ENCODE data around the gene RASAL3. TPM values are rescaled to one million over a fixed set of nuclear protein-coding genes. Genes with fewer than 3 reads are reported as not detected.

Gene RASAL3
- total RNA-seq, 1 donor from 2014 or later = 0.05 TPM

- H3K27me3 Mint-ChIP-seq (ENCODE audit: low read depth) = peaks cover 6% of the 10 kb centered on the region
- H3K9me3 Mint-ChIP-seq (ENCODE audit: low read depth) = no peaks in the 10 kb centered on the region
- H3K4me3 Mint-ChIP-seq (ENCODE audit: unreplicated experiment) = peak within 1 kb of the TSS; percentile 69
- peaks cover 20% of the 10 kb centered on the region for H3K4me1 Mint-ChIP-seq (ENCODE audit: low read depth)
- no peaks in the 10 kb centered on the region for H3K36me3 Mint-ChIP-seq (ENCODE audit: low read depth)
- TF ChIP-seq CTCF (IDR thresholded peaks at IDR 0.05) = no peak
- H3K27ac Mint-ChIP-seq (ENCODE audit: unreplicated experiment) = peak within 1 kb of the TSS; percentile 78
- DNase-seq (ENCODE audit: low spot score) = no peak
These were observed 14.5 kb downstream of the RASAL3 start, which contains the start of gene WIZ for GRCh38 chr19:15449620-15450527. Gene WIZ, minus strand, starts transcription at chr19:15449956. Its CDS starts 1,649 bp downstream, at chr19:15448307.

DNA sequence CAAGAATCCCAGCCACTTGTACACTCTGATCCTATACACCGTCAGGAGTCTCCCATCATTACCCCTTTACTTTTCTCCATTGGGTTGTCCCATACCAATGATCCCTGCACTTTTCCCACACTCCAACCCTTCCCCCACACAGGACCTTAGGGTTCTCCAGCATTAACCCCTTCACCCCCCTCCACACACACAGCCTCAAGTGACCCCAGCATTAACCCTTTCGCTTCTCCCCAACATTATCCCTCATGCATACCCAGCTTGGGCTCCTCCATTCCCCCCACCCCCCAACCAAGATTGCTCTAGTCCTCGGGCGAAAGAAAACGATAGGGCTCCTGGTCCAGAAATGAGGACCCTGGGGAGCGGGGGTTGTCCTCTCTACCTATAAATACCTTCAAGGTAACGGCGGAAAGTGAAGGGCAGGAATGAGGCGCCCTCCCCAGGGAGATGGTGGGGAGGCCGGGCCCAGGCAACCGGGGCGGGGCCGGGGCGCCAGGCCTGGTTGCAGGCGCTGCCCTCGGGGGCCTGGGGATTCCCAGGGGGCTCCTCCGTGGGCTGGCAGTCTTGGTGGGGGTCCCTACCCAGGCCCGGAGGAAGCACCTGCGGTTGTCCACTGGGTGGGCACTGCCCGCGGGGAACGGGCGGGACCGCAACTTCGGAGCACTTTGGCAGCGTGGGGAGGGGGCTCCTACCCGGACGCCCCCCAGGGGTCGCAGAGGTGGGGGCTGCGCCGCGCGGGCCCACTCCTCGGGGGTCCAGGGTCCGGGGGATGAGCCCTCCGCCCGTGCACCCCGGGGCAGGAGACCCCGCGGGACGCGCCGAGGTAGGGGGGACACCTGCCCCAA is 15.3 kb downstream of the RASAL3 start:
- peak overlapping the region; percentile 77 for H3K27ac Mint-ChIP-seq (ENCODE audit: unreplicated experiment)
- H3K9me3 Mint-ChIP-seq (ENCODE audit: low read depth) = no peaks in the 10 kb centered on the region
- no peak for DNase-seq (ENCODE audit: low spot score)
- H3K4me1 Mint-ChIP-seq (ENCODE audit: low read depth) = peaks cover 20% of the 10 kb centered on the region
- TF ChIP-seq CTCF (IDR thresholded peaks at IDR 0.05) = no peak
- peaks cover 4% of the 10 kb centered on the region for H3K27me3 Mint-ChIP-seq (ENCODE audit: low read depth)
- H3K36me3 Mint-ChIP-seq (ENCODE audit: low read depth) = no peaks in the 10 kb centered on the region
- H3K4me3 Mint-ChIP-seq (ENCODE audit: unreplicated experiment) = peak overlapping the region; percentile 69

DNA sequence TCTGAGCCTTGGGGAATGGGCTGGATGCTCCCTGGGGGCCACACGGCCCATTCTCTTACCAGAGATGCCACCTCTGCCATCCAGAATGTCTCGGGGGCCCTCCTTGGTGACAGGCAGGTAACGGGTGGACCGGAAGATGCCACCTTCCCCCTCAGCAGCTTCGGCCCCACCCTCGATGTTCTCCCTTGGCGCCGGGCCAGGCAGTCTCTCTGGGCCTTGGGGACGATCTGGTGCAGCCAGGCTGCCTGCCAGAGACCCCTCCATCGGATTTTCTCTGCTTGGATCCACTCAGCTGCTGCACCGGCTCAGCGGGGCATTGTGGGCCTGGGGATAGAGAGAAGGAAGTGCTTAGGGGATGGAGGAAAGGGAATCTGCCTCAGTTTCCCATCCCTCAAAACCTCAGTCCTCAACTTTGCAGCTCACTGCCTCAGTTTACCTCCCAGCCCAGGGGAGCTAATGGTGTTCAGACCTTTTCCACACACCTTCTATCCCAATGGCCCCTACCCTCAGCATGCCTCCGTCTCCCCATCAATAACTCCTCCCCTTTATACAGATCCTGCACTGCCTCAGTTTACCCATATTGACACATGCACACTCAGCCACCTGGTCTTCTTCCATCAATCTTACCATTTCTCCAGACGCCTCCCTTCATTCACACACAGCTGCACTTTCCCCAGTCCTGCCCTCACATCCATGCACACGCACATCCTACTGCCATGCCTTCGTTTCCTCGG is 16.1 kb downstream of the RASAL3 start:
- no peaks in the 10 kb centered on the region for H3K27me3 Mint-ChIP-seq (ENCODE audit: low read depth)
- DNase-seq (ENCODE audit: low spot score) = no peak
- no peaks in the 10 kb centered on the region for H3K9me3 Mint-ChIP-seq (ENCODE audit: low read depth)
- peak overlapping the region; percentile 69 for H3K4me3 Mint-ChIP-seq (ENCODE audit: unreplicated experiment)
- TF ChIP-seq CTCF (IDR thresholded peaks at IDR 0.05) = no peak
- H3K4me1 Mint-ChIP-seq (ENCODE audit: low read depth) = peaks cover 18% of the 10 kb centered on the region
- H3K27ac Mint-ChIP-seq (ENCODE audit: unreplicated experiment) = peak overlapping the region; percentile 77
- H3K36me3 Mint-ChIP-seq (ENCODE audit: low read depth) = no peaks in the 10 kb centered on the region

DNA sequence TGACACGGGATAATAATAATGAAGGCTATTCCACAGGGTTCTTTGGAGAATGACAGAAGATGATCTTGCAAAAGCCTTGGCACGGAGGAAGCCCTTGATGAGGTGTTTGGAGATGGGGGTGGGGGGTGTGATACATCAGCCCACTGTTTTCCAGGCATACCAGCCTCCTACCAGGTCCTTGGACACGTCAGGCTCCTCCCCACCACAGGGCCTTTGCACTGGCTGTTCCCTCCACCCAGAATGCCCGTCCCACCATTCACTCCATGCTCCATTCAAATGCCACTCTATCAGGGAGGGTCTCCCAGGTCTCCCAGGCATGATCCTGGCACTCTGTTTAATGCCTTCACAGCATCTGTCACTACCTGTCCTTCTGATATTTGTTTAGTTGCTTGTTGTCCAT is 17.3 kb downstream of the RASAL3 start:
- Mint-ChIP-seq H3K4me1 (ENCODE audit: low read depth) (peaks cover 12% of the 10 kb centered on the region), H3K36me3 (ENCODE audit: low read depth) (no peaks in the 10 kb centered on the region), H3K9me3 (ENCODE audit: low read depth) (no peaks in the 10 kb centered on the region), H3K4me3 (ENCODE audit: unreplicated experiment) (no peak overlapping the region), H3K27me3 (ENCODE audit: low read depth) (no peaks in the 10 kb centered on the region), H3K27ac (ENCODE audit: unreplicated experiment) (no peak overlapping the region)
- no peak for DNase-seq (ENCODE audit: low spot score)
- no peak for TF ChIP-seq CTCF (IDR thresholded peaks at IDR 0.05)
